Measurements from ENCODE around the gene BCR. TPM values are rescaled to one million over a fixed set of nuclear protein-coding genes. Genes with fewer than 3 reads are reported as not detected.

Gene BCR
- total and polyA plus RNA-seq, 10 donors, result 15.2 to 64.8 (median 50.7) TPM

- WGBS, 5 donors, result 89 to 95% (median 92%) methylated on average over 17 of the region's 17 CpGs
- DNase-seq, result no peak
- TF ChIP-seq, protein P1, sequence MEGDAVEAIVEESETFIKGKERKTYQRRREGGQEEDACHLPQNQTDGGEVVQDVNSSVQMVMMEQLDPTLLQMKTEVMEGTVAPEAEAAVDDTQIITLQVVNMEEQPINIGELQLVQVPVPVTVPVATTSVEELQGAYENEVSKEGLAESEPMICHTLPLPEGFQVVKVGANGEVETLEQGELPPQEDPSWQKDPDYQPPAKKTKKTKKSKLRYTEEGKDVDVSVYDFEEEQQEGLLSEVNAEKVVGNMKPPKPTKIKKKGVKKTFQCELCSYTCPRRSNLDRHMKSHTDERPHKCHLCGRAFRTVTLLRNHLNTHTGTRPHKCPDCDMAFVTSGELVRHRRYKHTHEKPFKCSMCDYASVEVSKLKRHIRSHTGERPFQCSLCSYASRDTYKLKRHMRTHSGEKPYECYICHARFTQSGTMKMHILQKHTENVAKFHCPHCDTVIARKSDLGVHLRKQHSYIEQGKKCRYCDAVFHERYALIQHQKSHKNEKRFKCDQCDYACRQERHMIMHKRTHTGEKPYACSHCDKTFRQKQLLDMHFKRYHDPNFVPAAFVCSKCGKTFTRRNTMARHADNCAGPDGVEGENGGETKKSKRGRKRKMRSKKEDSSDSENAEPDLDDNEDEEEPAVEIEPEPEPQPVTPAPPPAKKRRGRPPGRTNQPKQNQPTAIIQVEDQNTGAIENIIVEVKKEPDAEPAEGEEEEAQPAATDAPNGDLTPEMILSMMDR (IDR thresholded peaks at IDR 0.05 in 8 of 11, conservative IDR thresholded peaks at IDR 0.05 in 3 of 11), result no peak
- no peak for TF ChIP-seq POLR2A (IDR thresholded peaks at IDR 0.05)
- TF ChIP-seq POLR2AphosphoS5 (IDR thresholded peaks at IDR 0.05), result no peak
- no peaks in the 10 kb centered on the region for H3K27me3 ChIP-seq (replicated peaks in 1 of 7)
- H3K9me3 ChIP-seq, result no peaks in the 10 kb centered on the region
- H3K36me3 ChIP-seq, result peaks cover 6 to 100% (median 90%) of the 10 kb centered on the region in 6 donors
- H3K27ac ChIP-seq, result no peak overlapping the region
- no peak overlapping the region for H3K4me3 ChIP-seq
- intact Hi-C loops (cut with DNase I; ENCODE audit: low total_unique reads), result loop anchor here (5.0 kb wide), 1 partner anchor 326 kb away; no protein-coding TSS in a partner anchor
- peaks cover 0 to 8% (median 0%) of the 10 kb centered on the region in 6 donors for H3K4me1 ChIP-seq
Measured at GRCh38 chr22:23288301-23289129, 108.2 kb downstream of the BCR start.

DNA sequence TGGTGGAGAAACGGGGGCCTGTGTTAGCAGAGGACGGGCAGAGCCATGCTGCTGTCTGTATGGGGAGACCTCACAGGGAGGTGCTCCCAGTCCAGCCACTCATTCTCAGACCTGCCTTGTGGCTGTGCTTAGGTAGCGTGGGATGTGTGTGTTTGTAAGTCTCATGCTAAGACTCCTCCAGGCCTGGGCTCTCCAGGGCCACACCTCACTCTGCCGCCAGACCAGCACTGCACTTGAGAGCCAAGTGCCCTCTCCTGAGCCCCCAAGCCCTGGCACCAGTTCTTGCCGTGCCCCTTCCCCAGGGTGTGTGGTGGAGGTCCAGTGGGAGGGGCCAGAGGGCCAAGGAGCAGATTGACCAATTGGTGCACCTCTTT, 108.8 kb downstream of the BCR start:
- Histone ChIP-seq H3K36me3 (peaks cover 6 to 100% (median 90%) of the 10 kb centered on the region in 6 donors), H3K27ac (no peak overlapping the region)
- intact Hi-C loops (cut with DNase I; ENCODE audit: low total_unique reads), result loop anchor here (5.0 kb wide), 1 partner anchor 327 kb away; no protein-coding TSS in a partner anchor

DNA sequence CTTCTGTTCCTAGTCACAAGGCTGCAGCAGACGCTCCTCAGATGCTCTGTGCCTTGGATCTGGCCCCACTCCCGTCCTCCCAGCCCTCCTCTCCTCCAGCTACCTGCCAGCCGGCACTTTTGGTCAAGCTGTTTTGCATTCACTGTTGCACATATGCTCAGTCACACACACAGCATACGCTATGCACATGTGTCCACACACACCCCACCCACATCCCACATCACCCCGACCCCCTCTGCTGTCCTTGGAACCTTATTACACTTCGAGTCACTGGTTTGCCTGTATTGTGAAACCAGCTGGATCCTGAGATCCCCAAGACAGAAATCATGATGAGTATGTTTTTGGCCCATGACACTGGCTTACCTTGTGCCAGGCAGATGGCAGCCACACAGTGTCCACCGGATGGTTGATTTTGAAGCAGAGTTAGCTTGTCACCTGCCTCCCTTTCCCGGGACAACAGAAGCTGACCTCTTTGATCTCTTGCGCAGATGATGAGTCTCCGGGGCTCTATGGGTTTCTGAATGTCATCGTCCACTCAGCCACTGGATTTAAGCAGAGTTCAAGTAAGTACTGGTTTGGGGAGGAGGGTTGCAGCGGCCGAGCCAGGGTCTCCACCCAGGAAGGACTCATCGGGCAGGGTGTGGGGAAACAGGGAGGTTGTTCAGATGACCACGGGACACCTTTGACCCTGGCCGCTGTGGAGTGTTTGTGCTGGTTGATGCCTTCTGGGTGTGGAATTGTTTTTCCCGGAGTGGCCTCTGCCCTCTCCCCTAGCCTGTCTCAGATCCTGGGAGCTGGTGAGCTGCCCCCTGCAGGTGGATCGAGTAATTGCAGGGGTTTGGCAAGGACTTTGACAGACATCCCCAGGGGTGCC, 109.8 kb downstream of the BCR start:
- Histone ChIP-seq H3K4me3 (no peak overlapping the region), H3K27me3 (replicated peaks in 1 of 7) (no peaks in the 10 kb centered on the region), H3K27ac (no peak overlapping the region), H3K9me3 (no peaks in the 10 kb centered on the region), H3K4me1 (peaks cover 0 to 8% (median 0%) of the 10 kb centered on the region in 6 donors), H3K36me3 (peaks cover 4 to 100% (median 93%) of the 10 kb centered on the region in 6 donors)
- TF ChIP-seq, protein P1 (IDR thresholded peaks at IDR 0.05 in 8 of 11, conservative IDR thresholded peaks at IDR 0.05 in 3 of 11), result peak; percentile 38 to 84 (median 65)
- TF ChIP-seq POLR2A (IDR thresholded peaks at IDR 0.05) (no peak), POLR2AphosphoS5 (IDR thresholded peaks at IDR 0.05) (no peak)
- DNase-seq, result no peak
- 68 to 81% (median 73%) methylated on average over 17 to 18 of the region's 18 CpGs for WGBS, 5 donors
- intact Hi-C loops (cut with DNase I; ENCODE audit: low total_unique reads), result loop anchor here (5.0 kb wide), 1 partner anchor 328 kb away; no protein-coding TSS in a partner anchor

More for the DNA sequence above, 108.8 kb downstream of the BCR start:
- DNase-seq, result no peak
- TF ChIP-seq, protein P1 (IDR thresholded peaks at IDR 0.05 in 8 of 11, conservative IDR thresholded peaks at IDR 0.05 in 3 of 11), result no peak
- TF ChIP-seq POLR2AphosphoS5 (IDR thresholded peaks at IDR 0.05) (no peak), POLR2A (IDR thresholded peaks at IDR 0.05) (no peak)
- Histone ChIP-seq H3K4me3 (no peak overlapping the region), H3K9me3 (no peaks in the 10 kb centered on the region), H3K4me1 (peaks cover 0 to 8% (median 0%) of the 10 kb centered on the region in 6 donors), H3K27me3 (replicated peaks in 1 of 7) (no peaks in the 10 kb centered on the region)
- 83 to 93% (median 90%) methylated on average over 3 to 5 of the region's 5 CpGs for WGBS, 5 donors
